Nephron progenitor cell (in vitro differentiated cells): ENCODE data around the gene ELP5.
A peak's percentile ranks its signal among the peaks of the same experiment; 100 is the strongest.

Experiments used
- DNase-seq: peaks from one replicate; pipeline ENCODE4 v3.0.0; 2021
- H3K27ac Mint-ChIP-seq: 2 replicates; pipeline ENCODE4 v1.8.0; 2021; ENCODE audit warnings: mild to moderate bottlenecking, moderate library complexity, mixed read lengths
- H3K27me3 Mint-ChIP-seq: 2 replicates; pipeline ENCODE4 v1.8.0; 2021; ENCODE audit warnings: mild to moderate bottlenecking, low read depth, mixed read lengths; ENCODE audit not compliant: poor library complexity
- H3K36me3 Mint-ChIP-seq: 2 replicates; pipeline ENCODE4 v1.8.0; 2021; ENCODE audit warnings: low read depth, mixed read lengths
- H3K4me1 Mint-ChIP-seq: 2 replicates; pipeline ENCODE4 v1.8.0; 2021; ENCODE audit warnings: mixed read lengths
- H3K4me3 Mint-ChIP-seq: 2 replicates; pipeline ENCODE4 v1.8.0; 2021; ENCODE audit warnings: mild to moderate bottlenecking, moderate library complexity, mixed read lengths
- H3K9me3 Mint-ChIP-seq: 2 replicates; pipeline ENCODE4 v1.8.0; 2021; ENCODE audit warnings: mild to moderate bottlenecking, moderate library complexity, mixed read lengths
- TF ChIP-seq, protein P1 (sequence below): fragments of 200-600 bp; sonication (generic); IDR thresholded peaks from 2 replicates; pipeline ENCODE4 v1.5.0; 2021; ENCODE audit warnings: antibody characterized with exemption

The ELP5 gene

DNA sequence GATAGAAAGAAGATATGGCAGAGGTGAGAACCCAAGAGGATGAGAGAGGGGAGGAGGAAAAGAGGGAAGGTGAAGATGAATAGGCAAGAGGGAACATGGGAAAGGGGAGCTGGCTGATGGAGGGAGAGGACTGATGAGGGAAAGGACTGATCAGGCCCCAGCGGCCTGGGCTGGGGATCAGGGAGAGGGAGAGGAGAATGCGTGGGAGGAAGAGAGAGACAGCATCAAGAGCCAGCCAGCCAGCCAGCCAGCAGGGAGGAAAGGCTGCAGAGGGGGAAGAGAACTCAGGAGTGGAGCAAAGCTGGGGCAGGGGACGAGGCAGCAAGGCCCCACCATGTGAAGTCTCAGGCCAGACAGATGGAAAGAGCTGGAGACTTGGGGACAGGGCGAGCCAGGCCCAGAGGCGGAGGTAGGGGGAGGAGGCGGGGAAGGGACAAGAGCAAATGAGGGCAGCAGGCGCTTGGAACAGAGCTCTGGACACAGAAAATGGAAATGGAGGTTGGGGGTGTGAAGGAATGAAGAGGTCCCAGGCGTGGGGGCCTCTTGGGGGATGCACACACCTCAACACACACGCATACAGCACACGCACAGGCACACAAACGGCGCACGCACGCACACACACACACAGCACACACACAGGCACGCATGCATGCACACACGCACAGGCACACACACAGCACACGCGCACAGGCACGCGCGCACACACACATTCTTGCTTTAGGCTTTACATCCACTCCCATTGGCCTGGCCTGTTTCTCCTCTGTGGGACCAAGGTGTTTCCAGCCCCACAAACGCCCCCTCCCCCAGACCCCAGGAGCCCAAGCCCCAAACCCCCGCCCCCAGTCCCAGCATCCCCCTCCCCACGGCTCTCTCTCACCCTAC lies 44.7 kb upstream of the ELP5 start:
- H3K27ac Mint-ChIP-seq, result peak overlapping the region; percentile 97
- TF ChIP-seq, protein P1, sequence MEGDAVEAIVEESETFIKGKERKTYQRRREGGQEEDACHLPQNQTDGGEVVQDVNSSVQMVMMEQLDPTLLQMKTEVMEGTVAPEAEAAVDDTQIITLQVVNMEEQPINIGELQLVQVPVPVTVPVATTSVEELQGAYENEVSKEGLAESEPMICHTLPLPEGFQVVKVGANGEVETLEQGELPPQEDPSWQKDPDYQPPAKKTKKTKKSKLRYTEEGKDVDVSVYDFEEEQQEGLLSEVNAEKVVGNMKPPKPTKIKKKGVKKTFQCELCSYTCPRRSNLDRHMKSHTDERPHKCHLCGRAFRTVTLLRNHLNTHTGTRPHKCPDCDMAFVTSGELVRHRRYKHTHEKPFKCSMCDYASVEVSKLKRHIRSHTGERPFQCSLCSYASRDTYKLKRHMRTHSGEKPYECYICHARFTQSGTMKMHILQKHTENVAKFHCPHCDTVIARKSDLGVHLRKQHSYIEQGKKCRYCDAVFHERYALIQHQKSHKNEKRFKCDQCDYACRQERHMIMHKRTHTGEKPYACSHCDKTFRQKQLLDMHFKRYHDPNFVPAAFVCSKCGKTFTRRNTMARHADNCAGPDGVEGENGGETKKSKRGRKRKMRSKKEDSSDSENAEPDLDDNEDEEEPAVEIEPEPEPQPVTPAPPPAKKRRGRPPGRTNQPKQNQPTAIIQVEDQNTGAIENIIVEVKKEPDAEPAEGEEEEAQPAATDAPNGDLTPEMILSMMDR, result no peak
- H3K9me3 Mint-ChIP-seq, result no peaks in the 10 kb centered on the region
- H3K4me1 Mint-ChIP-seq, result peaks cover 83% of the 10 kb centered on the region
- H3K36me3 Mint-ChIP-seq, result peaks cover 18% of the 10 kb centered on the region
- DNase-seq, result no peak
- no peaks in the 10 kb centered on the region for H3K27me3 Mint-ChIP-seq
- H3K4me3 Mint-ChIP-seq, result peak overlapping the region; percentile 79

DNA sequence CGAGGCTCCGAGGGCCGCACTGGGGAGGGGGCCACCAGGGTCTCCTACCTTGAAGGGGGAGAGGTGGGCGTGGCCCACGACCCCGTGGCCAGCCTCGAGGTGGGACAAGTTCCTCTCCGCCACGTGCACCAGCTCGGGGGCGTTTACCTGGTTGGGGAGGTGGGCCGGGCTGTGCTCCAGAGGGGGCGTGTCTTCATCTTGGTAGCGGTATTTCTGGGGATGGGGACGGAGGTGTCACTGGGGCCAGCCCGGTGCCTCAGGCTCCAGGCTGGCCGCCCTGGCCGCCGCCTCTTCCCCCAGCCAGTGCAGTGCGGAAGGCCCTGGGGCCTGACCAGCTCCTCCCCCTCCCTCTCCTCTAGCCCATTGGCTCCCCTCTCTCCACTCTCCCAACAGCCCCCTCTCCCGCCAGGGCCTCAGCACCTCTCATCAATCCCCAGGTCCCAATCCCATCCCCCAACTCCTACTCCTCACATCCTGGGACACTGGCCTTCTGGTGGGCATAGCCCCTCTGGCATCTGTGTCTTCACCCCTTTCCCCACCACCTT lies 43.9 kb upstream of the ELP5 start:
- TF ChIP-seq, protein P1, result no peak
- H3K27me3 Mint-ChIP-seq, result no peaks in the 10 kb centered on the region
- peak overlapping the region; percentile 79 for H3K4me3 Mint-ChIP-seq
- peak overlapping the region; percentile 89 for H3K27ac Mint-ChIP-seq
- peak; percentile 57 for DNase-seq
- peaks cover 87% of the 10 kb centered on the region for H3K4me1 Mint-ChIP-seq
- H3K9me3 Mint-ChIP-seq, result no peaks in the 10 kb centered on the region
- peaks cover 10% of the 10 kb centered on the region for H3K36me3 Mint-ChIP-seq

GRCh38 chr17:7208754-7209460 lies 43.1 kb upstream of the ELP5 start:
- TF ChIP-seq, protein P1, result no peak
- H3K4me3 Mint-ChIP-seq, result peak overlapping the region; percentile 79
- peak overlapping the region; percentile 89 for H3K27ac Mint-ChIP-seq
- H3K27me3 Mint-ChIP-seq, result no peaks in the 10 kb centered on the region
- peaks cover 8% of the 10 kb centered on the region for H3K36me3 Mint-ChIP-seq
- peaks cover 92% of the 10 kb centered on the region for H3K4me1 Mint-ChIP-seq
- no peaks in the 10 kb centered on the region for H3K9me3 Mint-ChIP-seq
- no peak for DNase-seq

DNA sequence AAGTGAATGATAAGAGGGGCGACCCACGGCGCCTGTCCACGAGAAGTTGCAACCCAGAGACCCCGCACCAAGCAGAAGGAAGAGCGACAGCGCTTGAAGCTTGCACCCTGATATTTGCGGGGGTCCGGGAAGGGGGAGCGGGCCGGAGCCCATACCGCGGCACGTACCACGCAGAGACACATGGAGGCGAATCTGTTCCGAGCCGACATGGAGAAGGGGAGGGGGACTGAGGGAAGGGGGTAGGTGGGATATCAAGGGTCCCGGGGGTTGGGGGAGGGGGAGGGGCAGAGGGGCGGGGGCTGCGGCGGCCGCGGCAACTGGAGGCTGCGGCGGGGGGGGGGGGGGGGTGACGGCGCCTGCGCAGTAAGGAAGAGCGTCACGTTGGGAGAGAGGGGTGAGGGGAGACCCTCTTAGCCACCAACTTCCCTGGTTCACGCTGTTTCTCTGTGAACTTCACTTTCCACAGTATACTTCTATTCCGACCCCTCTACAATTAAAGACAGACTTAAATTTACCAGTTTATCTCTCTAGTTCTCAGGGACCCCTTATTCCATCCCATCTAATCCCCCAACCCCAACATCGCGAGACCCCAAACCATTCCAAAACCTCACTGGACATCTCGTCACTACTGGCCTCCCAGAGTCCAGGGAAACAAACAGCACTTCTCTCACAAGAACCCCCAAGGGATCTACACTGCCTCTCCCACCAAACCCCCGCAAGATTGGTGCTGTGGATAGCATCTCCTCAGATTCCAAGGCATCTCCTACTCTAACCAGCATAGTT lies 40.3 kb upstream of the ELP5 start:
- Mint-ChIP-seq H3K27me3 (no peaks in the 10 kb centered on the region), H3K36me3 (peaks cover 6% of the 10 kb centered on the region), H3K4me3 (peak overlapping the region; percentile 83), H3K4me1 (peaks cover 90% of the 10 kb centered on the region), H3K9me3 (no peaks in the 10 kb centered on the region), H3K27ac (peak overlapping the region; percentile 72)
- TF ChIP-seq, protein P1, result no peak
- no peak for DNase-seq

DNA sequence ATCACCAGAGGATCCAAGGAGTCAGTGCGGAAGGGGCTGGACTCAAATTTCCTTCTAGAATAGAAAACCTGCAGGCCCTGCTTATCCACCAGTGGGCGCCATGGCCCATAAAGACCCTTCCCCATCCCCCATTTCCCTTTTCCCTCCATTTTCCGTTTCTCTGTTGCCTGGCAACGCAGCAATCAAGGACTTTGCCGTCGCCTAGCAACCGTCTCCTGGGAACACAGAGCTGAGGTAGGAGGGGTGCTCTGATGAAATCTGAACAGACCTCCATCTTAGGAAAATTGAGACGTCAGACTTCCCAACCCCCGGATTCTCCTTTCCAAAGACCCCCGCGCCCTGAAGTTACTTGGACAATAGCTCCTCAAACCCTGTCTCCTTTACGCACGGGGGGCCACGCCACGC lies 38.1 kb upstream of the ELP5 start:
- Mint-ChIP-seq H3K36me3 (peaks cover 6% of the 10 kb centered on the region), H3K27me3 (no peaks in the 10 kb centered on the region), H3K4me3 (peak overlapping the region; percentile 83), H3K27ac (peak overlapping the region; percentile 99), H3K9me3 (no peaks in the 10 kb centered on the region), H3K4me1 (peaks cover 90% of the 10 kb centered on the region)
- peak; percentile 94 for DNase-seq
- TF ChIP-seq, protein P1, result peak; percentile 81
